ENCODE results near the gene SYT14.

DNA sequence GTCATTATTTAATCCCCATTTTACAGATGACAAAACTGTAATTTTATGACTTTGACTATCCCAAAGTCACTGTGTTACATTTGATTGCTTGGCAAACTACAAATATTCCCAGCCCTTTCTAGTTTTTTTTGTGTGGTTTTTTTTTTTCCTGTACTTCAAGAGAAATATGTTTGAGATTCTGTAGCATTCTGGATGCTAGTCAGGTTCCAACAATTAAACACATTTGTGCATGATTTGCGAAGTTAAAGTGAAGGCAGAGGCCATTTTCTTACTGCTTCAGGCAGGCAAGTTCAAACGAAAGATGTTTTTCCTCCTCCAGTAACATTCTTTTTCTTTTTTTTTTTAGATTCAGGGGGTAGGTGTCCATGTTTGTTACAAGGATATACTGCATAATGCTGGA lies 186.7 kb downstream of the SYT14 start:
- TF ChIP-seq, protein P1, sequence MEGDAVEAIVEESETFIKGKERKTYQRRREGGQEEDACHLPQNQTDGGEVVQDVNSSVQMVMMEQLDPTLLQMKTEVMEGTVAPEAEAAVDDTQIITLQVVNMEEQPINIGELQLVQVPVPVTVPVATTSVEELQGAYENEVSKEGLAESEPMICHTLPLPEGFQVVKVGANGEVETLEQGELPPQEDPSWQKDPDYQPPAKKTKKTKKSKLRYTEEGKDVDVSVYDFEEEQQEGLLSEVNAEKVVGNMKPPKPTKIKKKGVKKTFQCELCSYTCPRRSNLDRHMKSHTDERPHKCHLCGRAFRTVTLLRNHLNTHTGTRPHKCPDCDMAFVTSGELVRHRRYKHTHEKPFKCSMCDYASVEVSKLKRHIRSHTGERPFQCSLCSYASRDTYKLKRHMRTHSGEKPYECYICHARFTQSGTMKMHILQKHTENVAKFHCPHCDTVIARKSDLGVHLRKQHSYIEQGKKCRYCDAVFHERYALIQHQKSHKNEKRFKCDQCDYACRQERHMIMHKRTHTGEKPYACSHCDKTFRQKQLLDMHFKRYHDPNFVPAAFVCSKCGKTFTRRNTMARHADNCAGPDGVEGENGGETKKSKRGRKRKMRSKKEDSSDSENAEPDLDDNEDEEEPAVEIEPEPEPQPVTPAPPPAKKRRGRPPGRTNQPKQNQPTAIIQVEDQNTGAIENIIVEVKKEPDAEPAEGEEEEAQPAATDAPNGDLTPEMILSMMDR (IDR thresholded peaks at IDR 0.05): no peak
- no peak for TF ChIP-seq POLR2A (IDR thresholded peaks at IDR 0.05)
